ENCODE results near the gene STX1A. TPM values are rescaled to one million over a fixed set of nuclear protein-coding genes. Genes with fewer than 3 reads are reported as not detected.
A peak's percentile ranks its signal among the peaks of the same experiment; 100 is the strongest.

STX1A gene
- total and polyA plus RNA-seq, 2 of the 8 experiments (the other 6 are each of a cell fraction or from before 2014, with no cell fraction given) = 13.5 to 17.5 TPM

DNA sequence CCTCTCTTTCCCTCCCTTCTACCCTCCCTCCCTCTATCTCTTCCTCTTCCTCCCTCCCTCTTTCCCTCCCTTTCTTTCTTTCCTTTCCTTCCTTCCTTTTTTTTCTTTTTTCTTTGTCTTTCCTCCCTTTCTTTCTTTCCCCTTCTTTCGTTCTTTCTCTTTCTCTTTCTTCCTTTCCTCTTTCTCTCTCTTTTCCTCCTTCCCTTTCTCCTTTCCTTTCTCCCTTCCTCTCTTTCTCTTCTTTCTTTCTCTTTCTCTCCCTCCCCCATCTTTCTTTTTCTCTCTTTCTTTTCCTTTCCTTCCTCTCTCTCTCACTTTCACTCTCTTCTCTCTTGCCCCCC, 43.2 kb upstream of the STX1A start:
- Histone ChIP-seq H3K56ac (replicated peaks; ENCODE audit: insufficient read length, low read depth, low read length) (no peak overlapping the region), H3K79me1 (ENCODE audit: low read depth, low read length) (no peaks in the 10 kb centered on the region), H3K23me2 (ENCODE audit: low read depth, low read length) (no peaks in the 10 kb centered on the region), H3K23ac (ENCODE audit: insufficient read length) (no peak overlapping the region), H3K27ac (ENCODE audit: low read depth, low read length) (no peak overlapping the region), H4K20me1 (replicated peaks in 1 of 2; ENCODE audit: control insufficient read depth in 1 of 2, insufficient read depth in 2 of 2, low read length in 2 of 2) (no peaks in the 10 kb centered on the region), H4K5ac (ENCODE audit: insufficient read length, low read depth, low read length) (no peak overlapping the region), H3K4ac (replicated peaks; ENCODE audit: insufficient read length, low read depth, low read length) (no peak overlapping the region), H2BK120ac (replicated peaks; ENCODE audit: low read depth, low read length) (no peak overlapping the region), H3K9me3 (ENCODE audit: insufficient read depth in 2 of 2, low read depth in 1 of 2, low read length in 1 of 2) (no peaks in the 10 kb centered on the region), H3K14ac (ENCODE audit: insufficient read length) (no peak overlapping the region), H3K9ac (replicated peaks in 1 of 4; ENCODE audit: extremely low read depth in 1 of 4, low read depth in 3 of 4, low read length in 3 of 4) (no peak overlapping the region), H2AFZ (ENCODE audit: low read length) (no peak overlapping the region), H4K8ac (ENCODE audit: extremely low read depth, insufficient read depth, low read length) (no peak overlapping the region), H2BK20ac (ENCODE audit: low read length) (no peak overlapping the region), H2BK15ac (ENCODE audit: low read length) (no peak overlapping the region), H3K4me3 (ENCODE audit: extremely low read depth in 1 of 4, insufficient read depth in 2 of 4, low read depth in 3 of 4, low read length in 4 of 4) (no peak overlapping the region), H3K18ac (ENCODE audit: extremely low read depth, low read length) (no peak overlapping the region), H2AK5ac (ENCODE audit: low read depth, low read length) (no peak overlapping the region), H3K4me1 (replicated peaks in 1 of 4; ENCODE audit: control insufficient read depth in 3 of 4, insufficient read depth in 4 of 4, low read length in 3 of 4) (peaks cover 0 to 8% (median 3%) of the 10 kb centered on the region in 4 experiments; a peak in 4 of 7 replicates), H3K36me3 (ENCODE audit: control insufficient read depth in 2 of 4, insufficient read depth in 4 of 4, low read length in 3 of 4) (no peaks in the 10 kb centered on the region), H3K27me3 (replicated peaks in 1 of 4; ENCODE audit: control insufficient read depth in 3 of 4, extremely low read depth in 1 of 4, insufficient read depth in 3 of 4, low read length in 3 of 4) (no peaks in the 10 kb centered on the region; a peak in 1 of 7 replicates), H3K79me2 (ENCODE audit: control insufficient read depth in 1 of 2, insufficient read depth in 2 of 2, low read length in 2 of 2) (no peaks in the 10 kb centered on the region), H2BK12ac (ENCODE audit: low read depth, low read length) (no peak overlapping the region), H3K4me2 (ENCODE audit: insufficient read depth in 1 of 2, low read depth in 2 of 2, low read length in 2 of 2) (0 out of 4 replicates have a peak overlapping the region, but pooled peaks of 1 of the 2 experiments have one; percentile 46), H4K91ac (replicated peaks; ENCODE audit: insufficient read length, low read length) (no peak overlapping the region), H2BK5ac (ENCODE audit: low read depth, low read length) (no peak overlapping the region)
- FAIRE-seq = no peak
- CTCF ChIA-PET (ENCODE audit: partially characterized antibody) = no interaction called here
- 67% methylated on average over 1 of the region's 1 CpG; no CpG with 5 or more reads in 1 of the 2 experiments for WGBS, 2 experiments (ENCODE audit: extremely low coverage in 1 of 2, insufficient coverage in 1 of 2, insufficient read length in 1 of 2, insufficient replicate concordance in 2 of 2, low coverage in 1 of 2, low lambda C conversion rate in 2 of 2, missing lambda C conversion rate in 1 of 2)
- TF ChIP-seq CHD1 (IDR thresholded peaks at IDR 0.05; ENCODE audit: low read depth, low read length) (no peak), KDM1A (IDR thresholded peaks at IDR 0.05; ENCODE audit: borderline replicate concordance, low read length) (no peak), JUN (IDR thresholded peaks at IDR 0.05; ENCODE audit: low read depth, low read length) (no peak), BACH1 (IDR thresholded peaks at IDR 0.05; ENCODE audit: low read length) (no peak), FOSL1 (IDR thresholded peaks at IDR 0.05; ENCODE audit: insufficient read depth, low read depth, low read length) (no peak), EGR1 (IDR thresholded peaks at IDR 0.05; ENCODE audit: borderline replicate concordance, low read depth, low read length) (no peak), CREB1 (IDR thresholded peaks at IDR 0.05) (no peak), SUZ12 (IDR thresholded peaks at IDR 0.05; ENCODE audit: low read length) (no peak), NRF1 (IDR thresholded peaks at IDR 0.05; ENCODE audit: low read depth, low read length) (no peak), RFX5 (IDR thresholded peaks at IDR 0.05; ENCODE audit: borderline replicate concordance, low read depth, low read length) (no peak), ASH2L (IDR thresholded peaks at IDR 0.05; ENCODE audit: low read length) (no peak), POLR2AphosphoS5 (IDR thresholded peaks at IDR 0.05; ENCODE audit: low read depth, low read length) (no peak), SIN3A (conservative IDR thresholded peaks at IDR 0.05 in 1 of 2, IDR thresholded peaks at IDR 0.05 in 1 of 2; ENCODE audit: low read depth in 1 of 2, low read length in 2 of 2) (no peak)
- POLR2A ChIA-PET (ENCODE audit: partially characterized antibody) = interaction anchor here (0.6 to 1.2 kb wide), 3 partner anchors 20 to 46 kb away, joined by 3 to 7 read pairs (median 6); partner anchors contain the start of gene ABHD11
- no peak for DNase-seq (ENCODE audit: low read depth in 1 of 2, low spot score in 2 of 2)

Measured in H1 (cell line).